GM03348 (cell line): ENCODE results near the gene TP53RK.

ENCODE experiments used
- DNase-seq: peaks from one replicate; pipeline ENCODE4 v3.0.0; 2012; ENCODE audit warnings: low spot score

TP53RK gene

DNA sequence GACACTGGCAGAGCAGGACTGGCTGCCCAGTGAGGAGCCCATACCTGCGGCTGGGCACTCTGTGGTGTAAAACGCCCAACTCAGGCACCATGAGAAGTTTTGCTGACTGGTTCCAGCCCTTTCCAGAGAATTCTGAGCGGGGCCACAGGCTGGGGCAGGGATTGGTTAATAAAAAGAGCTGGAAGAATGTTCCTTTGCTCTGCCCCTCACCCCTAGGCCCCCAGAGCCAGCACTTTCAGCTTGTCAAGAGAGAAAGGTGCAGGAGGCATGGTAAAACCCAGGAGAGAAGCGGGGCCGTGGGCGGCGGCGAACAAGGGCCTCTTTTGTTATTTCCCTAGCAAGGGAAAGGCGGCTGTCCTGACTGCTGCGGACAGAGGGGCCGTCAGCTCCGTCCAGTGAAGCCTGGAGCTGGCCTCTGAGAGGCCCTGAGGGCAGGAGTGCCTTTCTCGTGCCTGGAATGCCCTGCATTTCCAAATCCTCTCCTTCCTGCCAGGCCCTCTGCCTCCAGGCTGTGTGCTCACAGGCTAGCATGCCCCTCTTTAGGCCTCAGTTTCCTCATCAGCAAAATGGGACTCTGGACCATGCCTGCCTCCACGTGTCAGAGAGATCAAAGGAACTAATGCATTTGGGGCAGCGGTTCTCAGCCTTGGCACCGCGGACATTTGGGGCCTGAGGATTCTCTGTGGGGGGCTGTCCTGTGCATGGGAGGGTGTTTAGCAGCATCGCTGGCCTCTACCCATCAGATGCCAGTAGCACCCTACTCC, 50.9 kb downstream of the TP53RK start:
- no peak for DNase-seq

- no peak for DNase-seq
Observed at GRCh38 chr20:46637427-46638133, 51.7 kb downstream of the TP53RK start.

DNA sequence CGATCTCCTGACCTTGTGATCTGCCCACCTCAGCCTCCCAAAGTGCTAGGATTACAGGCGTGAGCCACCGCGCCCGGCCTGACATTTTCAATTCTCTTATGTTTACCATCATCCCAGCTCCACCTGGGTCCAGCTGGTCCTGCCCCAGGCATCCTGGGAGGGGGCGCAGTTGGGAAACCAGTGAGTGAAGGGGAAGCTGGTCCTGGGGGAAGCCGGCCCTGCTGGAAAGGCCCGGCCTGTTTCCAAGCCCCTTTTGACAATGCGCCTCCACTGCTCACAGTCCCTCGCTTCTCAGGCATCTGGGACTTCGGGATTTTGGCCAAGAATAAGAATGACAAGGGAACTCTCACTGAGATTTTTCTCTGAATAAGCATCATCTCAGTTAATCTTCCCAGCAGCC, 52.2 kb downstream of the TP53RK start:
- DNase-seq: no peak

- DNase-seq: no peak
Observed at GRCh38 chr20:46636514-46636913, 52.7 kb downstream of the TP53RK start.

DNA sequence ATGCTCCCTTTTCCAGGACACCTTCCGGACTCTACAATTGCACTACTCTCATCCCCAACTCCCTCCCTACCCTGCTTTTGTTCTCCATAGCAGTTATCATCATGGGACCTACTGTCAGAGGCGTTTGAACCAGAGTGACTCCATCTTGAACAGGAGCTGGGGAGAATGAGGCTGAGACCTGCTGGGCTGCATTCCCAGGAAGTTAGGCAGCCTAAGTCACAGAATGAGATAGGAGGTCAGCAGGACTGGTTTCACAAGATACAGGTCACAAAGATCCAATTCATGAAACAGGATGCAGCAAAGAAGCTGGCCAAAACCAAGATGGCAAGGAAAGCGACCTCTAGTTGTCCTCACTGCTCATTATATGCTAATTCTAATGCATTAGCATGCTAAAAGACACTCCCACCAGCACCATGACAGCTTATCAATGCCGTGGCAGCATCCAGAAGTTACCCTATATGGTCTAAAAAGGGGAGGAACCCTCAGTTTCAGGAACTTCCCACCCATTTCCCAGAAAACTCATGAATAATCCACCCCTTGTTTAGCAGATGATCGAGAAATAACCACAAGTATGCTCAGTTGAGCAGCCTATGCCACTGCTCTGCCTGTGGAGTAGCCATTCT, 53.6 kb downstream of the TP53RK start:
- no peak for DNase-seq

DNA sequence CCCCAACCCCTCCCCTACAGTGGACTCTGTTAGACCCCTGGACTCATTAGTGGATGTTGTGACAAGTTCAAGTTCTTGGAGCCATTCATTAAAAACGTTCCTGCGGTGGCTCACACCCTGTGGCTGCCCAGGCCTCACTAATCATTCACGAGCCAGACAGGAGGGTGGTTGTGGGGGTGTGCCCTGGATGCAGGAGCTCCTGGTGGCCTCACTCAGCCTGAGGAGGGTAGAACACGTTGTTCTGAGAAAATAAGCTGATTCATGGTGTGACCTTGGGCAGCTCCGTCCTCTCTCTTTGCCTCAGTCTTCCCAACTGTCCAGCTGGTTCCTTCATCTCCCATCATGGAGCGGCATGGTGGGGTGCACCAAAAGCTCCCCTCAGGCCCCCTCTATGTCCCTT, 54.7 kb downstream of the TP53RK start:
- DNase-seq: no peak
